WTC11 (cell line): Measurements from ENCODE around the gene C4orf50. TPM values are rescaled to one million over a fixed set of nuclear protein-coding genes. Genes with fewer than 3 reads are reported as not detected.

Experiments used
- ATAC-seq: fragments of 200-7000 bp; cut with Tn5 transposase; 2 replicates; pipeline ENCODE4 v1.10.0; 2021; ENCODE audit warnings: mild to moderate bottlenecking, moderate library complexity
- CTCF ChIA-PET: fragments of 300-600 bp; sonication (Branson Sonifier 250); formaldehyde crosslinking; loops from one replicate; lab custom pipeline; 2021; ENCODE audit warnings: antibody characterized with exemption; lab: Charles Lee
- POLR2A ChIA-PET: fragments of 350-600 bp; sonication (Branson Sonifier 250); formaldehyde crosslinking; loops from one replicate; lab custom pipeline; 2021; ENCODE audit warnings: antibody characterized with exemption; lab: Charles Lee
- DNase-seq: peaks from one replicate; pipeline ENCODE4 v3.0.0; 2021; ENCODE audit warnings: low spot score
- H3K27ac Mint-ChIP-seq: 2 replicates; pipeline ENCODE4 v1.8.0; 2021; ENCODE audit warnings: mixed read lengths
- H3K27me3 Mint-ChIP-seq: 2 replicates; pipeline ENCODE4 v1.8.0; 2021; ENCODE audit warnings: low read depth, mild to moderate bottlenecking, moderate library complexity, mixed read lengths
- H3K36me3 Mint-ChIP-seq: 2 replicates; pipeline ENCODE4 v1.8.0; 2021; ENCODE audit warnings: mixed read lengths
- H3K4me1 Mint-ChIP-seq: 2 replicates; pipeline ENCODE4 v1.8.0; 2022; ENCODE audit warnings: mixed read lengths
- H3K4me3 Mint-ChIP-seq: 2 replicates; pipeline ENCODE4 v1.8.0; 2021; ENCODE audit warnings: mild to moderate bottlenecking, moderate library complexity, mixed read lengths
- H3K9me3 Mint-ChIP-seq: 2 replicates; pipeline ENCODE4 v1.8.0; 2021; ENCODE audit warnings: mixed read lengths
- AR ChIP-seq: fragments of 250-450 bp; sonication (Bioruptor Pico); IDR thresholded peaks from 2 replicates; pipeline ENCODE4 v1.9.0; 2021; ENCODE audit warnings: mild to moderate bottlenecking
- ATF2 ChIP-seq: sonication (generic); formaldehyde crosslinking; IDR thresholded peaks from 2 replicates; pipeline ENCODE4 v1.8.1; 2022; ENCODE audit warnings: low read depth, missing genetic modification reagents, borderline replicate concordance
- ATF3 ChIP-seq: sonication (generic); formaldehyde crosslinking; conservative IDR thresholded peaks from 2 replicates; pipeline ENCODE4 v1.8.1; 2022; ENCODE audit warnings: mild to moderate bottlenecking, missing genetic modification reagents
- E2F1 ChIP-seq: sonication (generic); formaldehyde crosslinking; IDR thresholded peaks from 2 replicates; pipeline ENCODE4 v1.8.0; 2022; ENCODE audit warnings: mild to moderate bottlenecking, missing genetic modification reagents
- E2F4 ChIP-seq: sonication (generic); formaldehyde crosslinking; IDR thresholded peaks from 2 replicates; pipeline ENCODE4 v1.8.1; 2022; ENCODE audit warnings: low read depth, mild to moderate bottlenecking, moderate library complexity, missing genetic modification reagents, borderline replicate concordance
- ESRRA ChIP-seq: sonication (generic); formaldehyde crosslinking; IDR thresholded peaks from 2 replicates; pipeline ENCODE4 v1.8.1; 2022; ENCODE audit warnings: mild to moderate bottlenecking, missing genetic modification reagents, borderline replicate concordance
- FOXP4 ChIP-seq: sonication (generic); formaldehyde crosslinking; IDR thresholded peaks from 2 replicates; pipeline ENCODE4 v1.8.0; 2022; ENCODE audit warnings: mild to moderate bottlenecking, missing genetic modification reagents
- GABPB1 ChIP-seq: sonication (generic); formaldehyde crosslinking; IDR thresholded peaks from 2 replicates; pipeline ENCODE4 v1.8.1; 2023; ENCODE audit warnings: mild to moderate bottlenecking, missing genetic modification reagents
- IRF2 ChIP-seq: sonication (generic); formaldehyde crosslinking; IDR thresholded peaks from 2 replicates; pipeline ENCODE4 v1.8.0; 2022; ENCODE audit warnings: low read depth, missing genetic modification reagents, borderline replicate concordance
- NFYB ChIP-seq: sonication (generic); formaldehyde crosslinking; conservative IDR thresholded peaks from 2 replicates; pipeline ENCODE4 v1.8.0; 2022; ENCODE audit warnings: low read depth, missing genetic modification reagents
- NR2C2 ChIP-seq: sonication (generic); formaldehyde crosslinking; IDR thresholded peaks from 2 replicates; pipeline ENCODE4 v1.8.0; 2022; ENCODE audit warnings: mild to moderate bottlenecking, missing genetic modification reagents
- NR3C1 ChIP-seq: sonication (generic); formaldehyde crosslinking; conservative IDR thresholded peaks from 2 replicates; pipeline ENCODE4 v1.8.1; 2023; ENCODE audit warnings: low read depth, mild to moderate bottlenecking, missing genetic modification reagents
- PRRX2 ChIP-seq: fragments of 250-450 bp; sonication (Bioruptor Pico); IDR thresholded peaks from 2 replicates; pipeline ENCODE4 v1.8.0; 2021; ENCODE audit warnings: mild to moderate bottlenecking
- RORB ChIP-seq: fragments of 250-450 bp; sonication (Bioruptor Pico); IDR thresholded peaks from 2 replicates; pipeline ENCODE4 v1.9.0; 2021; ENCODE audit warnings: mild to moderate bottlenecking
- SMAD3 ChIP-seq: sonication (generic); formaldehyde crosslinking; IDR thresholded peaks from 2 replicates; pipeline ENCODE4 v1.8.0; 2022; ENCODE audit warnings: missing genetic modification reagents, mild to moderate bottlenecking, borderline replicate concordance
- USF1 ChIP-seq: sonication (generic); formaldehyde crosslinking; IDR thresholded peaks from 2 replicates; pipeline ENCODE4 v1.8.0; 2022; ENCODE audit warnings: mild to moderate bottlenecking, missing genetic modification reagents
- ZBTB43 ChIP-seq: sonication (generic); formaldehyde crosslinking; IDR thresholded peaks from 2 replicates; pipeline ENCODE4 v1.8.1; 2023; ENCODE audit warnings: mild to moderate bottlenecking, missing genetic modification reagents
- ZNF121 ChIP-seq: sonication (generic); formaldehyde crosslinking; IDR thresholded peaks from 2 replicates; pipeline ENCODE4 v1.8.0; 2023; ENCODE audit warnings: missing genetic modification reagents
- ZNF263 ChIP-seq: sonication (generic); formaldehyde crosslinking; IDR thresholded peaks from 2 replicates; pipeline ENCODE4 v1.8.1; 2022; ENCODE audit warnings: low read depth, mild to moderate bottlenecking, moderate library complexity, missing genetic modification reagents
- ZNF416 ChIP-seq: fragments of 250-450 bp; sonication (Bioruptor Pico); IDR thresholded peaks from 2 replicates; pipeline ENCODE4 v1.9.0; 2021; ENCODE audit warnings: mild to moderate bottlenecking, inconsistent platforms
- ZNF671 ChIP-seq: fragments of 250-450 bp; sonication (Bioruptor Pico); IDR thresholded peaks from 2 replicates; pipeline ENCODE4 v1.8.0; 2021; ENCODE audit warnings: mild to moderate bottlenecking
- total RNA-seq: library from RNA; stranded (reverse); gene quantifications from 3 replicates; pipeline ENCODE4 v1.2.3, GENCODE V29; 2021

Gene C4orf50
- total RNA-seq, 1 experiment from 2014 or later, result 0.17 TPM

- no peak for TF ChIP-seq ATF2 (CRISPR knock-in tag)
- no peak for TF ChIP-seq ZNF671 (CRISPR knock-in tag)
- TF ChIP-seq IRF2 (CRISPR knock-in tag), result no peak
- TF ChIP-seq GABPB1 (CRISPR knock-in tag), result no peak
These were observed 12.4 kb upstream of the C4orf50 start (continued) for GRCh38 chr4:6030679-6031078.

GRCh38 chr4:6029254-6029653, 11.0 kb upstream of the C4orf50 start:
- TF ChIP-seq E2F4, result no peak
- no peak for TF ChIP-seq NR3C1 (CRISPR knock-in tag)
- TF ChIP-seq SMAD3 (CRISPR knock-in tag), result no peak
- ChIA-PET CTCF (interaction anchor here (0.9 to 1.3 kb wide), 3 partner anchors 10 to 81 kb away, joined by 3 to 5 read pairs (median 4); no protein-coding TSS in a partner anchor), POLR2A (no interaction called here)
- no peak overlapping the region for H3K27ac Mint-ChIP-seq
- no peaks in the 10 kb centered on the region; the same call in 1 of the 2 replicates for H3K27me3 Mint-ChIP-seq
- H3K4me1 Mint-ChIP-seq, result peaks cover 13% of the 10 kb centered on the region
- DNase-seq (no peak), ATAC-seq (peak; percentile 61)
- no peak overlapping the region for H3K4me3 Mint-ChIP-seq
- H3K9me3 Mint-ChIP-seq, result no peaks in the 10 kb centered on the region
- no peaks in the 10 kb centered on the region for H3K36me3 Mint-ChIP-seq

GRCh38 chr4:6028168-6028567, 9.9 kb upstream of the C4orf50 start:
- Mint-ChIP-seq H3K4me1 (peaks cover 13% of the 10 kb centered on the region), H3K27me3 (no peaks in the 10 kb centered on the region; the same call in 1 of the 2 replicates), H3K36me3 (no peaks in the 10 kb centered on the region), H3K4me3 (no peak overlapping the region), H3K27ac (no peak overlapping the region), H3K9me3 (no peaks in the 10 kb centered on the region)
- DNase-seq (no peak), ATAC-seq (no peak)
- ChIA-PET CTCF (interaction anchor here (1.0 to 2.3 kb wide), 4 partner anchors 8 to 304 kb away, joined by 3 to 6 read pairs (median 4); no protein-coding TSS in a partner anchor), POLR2A (no interaction called here)
- TF ChIP-seq AR (CRISPR knock-in tag) (no peak), NFYB (CRISPR knock-in tag) (no peak), RORB (CRISPR knock-in tag) (no peak), ZNF263 (CRISPR knock-in tag) (no peak), ZBTB43 (CRISPR knock-in tag) (no peak), ZNF121 (CRISPR knock-in tag) (no peak), PRRX2 (CRISPR knock-in tag) (no peak), NR2C2 (no peak), E2F1 (CRISPR knock-in tag) (no peak), ZNF416 (no peak), ESRRA (CRISPR knock-in tag) (no peak), FOXP4 (CRISPR knock-in tag) (no peak), E2F4 (no peak), IRF2 (CRISPR knock-in tag) (no peak), USF1 (CRISPR knock-in tag) (no peak), ATF3 (CRISPR knock-in tag) (no peak)
